ENCODE data around the gene CNPY4.
A peak's percentile ranks its signal among the peaks of the same experiment; 100 is the strongest.
"Not testable (repeated sequence)": the region's sequence is repeated elsewhere in the genome, so short reads cannot be mapped to it uniquely, and the experiment has no call there.

The CNPY4 gene

DNA sequence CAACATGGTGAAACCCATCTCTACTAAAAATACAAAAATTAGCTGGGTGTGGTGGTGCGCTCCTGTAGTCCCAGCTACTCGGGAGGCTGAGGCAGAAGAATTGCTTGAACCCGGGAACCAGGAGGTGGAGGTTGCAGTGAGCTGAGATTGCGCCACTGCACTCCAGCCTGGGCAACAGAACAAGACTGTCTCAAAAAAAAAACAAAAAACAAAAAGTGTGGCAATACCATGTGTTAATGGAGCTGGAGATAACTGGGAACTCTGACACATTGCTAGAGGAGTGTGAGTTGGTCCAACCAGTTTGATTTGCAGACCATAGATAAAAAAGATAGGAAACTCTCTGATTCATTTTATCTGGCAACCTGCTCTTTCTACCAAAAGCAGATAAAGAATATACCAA lies 26.9 kb downstream of the CNPY4 start:
- DNase-seq, result not testable (repeated sequence)

- DNase-seq, result no peak
Observed at GRCh38 chr7:100147278-100147677, 27.8 kb downstream of the CNPY4 start.

- no peak for DNase-seq
Observed at GRCh38 chr7:100148225-100148558, 28.8 kb downstream of the CNPY4 start.

- peak; percentile 68 to 100 (median 99) for DNase-seq
Observed at GRCh38 chr7:100148559-100149328, 29.3 kb downstream of the CNPY4 start, which contains the start of gene LAMTOR4. Gene LAMTOR4 (plus strand): TSS chr7:100148918. CDS start chr7:100148973, 55 bp downstream.

DNA sequence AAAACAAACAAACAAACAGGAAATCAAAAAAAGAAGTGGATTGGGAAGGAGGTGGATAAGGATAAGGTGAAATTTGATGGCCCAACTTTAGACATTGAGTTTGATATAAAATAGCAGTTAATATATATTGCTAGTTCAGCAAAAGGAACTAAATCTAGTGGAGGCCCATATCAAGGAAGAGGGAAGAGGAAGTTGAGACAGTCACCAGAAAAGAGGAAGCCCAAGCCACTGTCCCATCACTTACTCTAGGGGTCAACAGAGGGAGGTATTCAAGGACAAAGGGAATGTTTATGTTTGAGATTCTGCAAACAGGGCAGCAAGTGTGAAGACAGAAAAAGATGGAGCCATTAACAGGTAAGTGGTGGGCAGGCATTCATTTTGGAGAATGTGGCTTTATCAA lies 33.0 kb downstream of the CNPY4 start:
- peak in 1 of 56 donors; percentile 15 for DNase-seq

- no peak for DNase-seq
Observed at GRCh38 chr7:100152937-100153666, 33.7 kb downstream of the CNPY4 start.

DNA sequence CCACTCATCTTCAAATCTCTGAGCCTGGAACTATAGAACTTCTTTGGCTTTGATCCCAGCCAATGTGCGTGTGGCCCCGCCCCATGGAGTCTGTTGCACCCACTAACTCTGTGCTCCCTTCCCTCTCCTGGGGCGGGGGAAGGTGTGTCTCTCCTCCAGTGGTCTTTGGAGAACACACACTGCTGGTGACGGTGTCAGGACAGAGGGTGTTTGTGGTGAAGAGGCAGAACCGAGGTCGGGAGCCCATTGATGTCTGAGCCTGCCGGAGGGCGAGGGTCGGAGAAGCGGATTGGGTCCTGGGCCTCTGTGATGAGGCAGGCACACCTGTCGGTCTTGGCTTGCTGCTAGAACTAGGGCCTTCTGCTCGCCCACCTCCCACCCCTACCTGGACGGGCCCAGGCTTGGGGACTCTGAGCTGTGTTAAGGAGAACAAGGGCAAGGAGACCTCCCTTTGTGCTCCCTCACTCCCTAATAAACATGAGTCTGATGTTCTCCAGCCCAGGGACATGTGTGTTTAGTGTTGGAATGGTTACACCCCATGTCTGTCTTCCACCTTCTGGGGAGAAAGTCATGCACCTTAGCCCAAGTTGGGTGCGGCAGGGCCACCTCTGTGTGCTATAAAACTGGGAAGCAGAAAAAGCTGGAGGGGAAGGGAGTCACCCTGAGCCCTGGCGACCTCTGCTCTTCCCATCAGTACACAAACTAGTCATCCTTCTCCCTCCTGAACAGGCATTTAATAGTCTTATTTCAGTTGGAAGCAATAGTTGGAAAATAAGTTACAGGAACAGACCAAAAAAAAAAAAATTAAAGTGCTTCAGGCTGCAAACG lies 34.5 kb downstream of the CNPY4 start:
- DNase-seq, result no peak

DNA sequence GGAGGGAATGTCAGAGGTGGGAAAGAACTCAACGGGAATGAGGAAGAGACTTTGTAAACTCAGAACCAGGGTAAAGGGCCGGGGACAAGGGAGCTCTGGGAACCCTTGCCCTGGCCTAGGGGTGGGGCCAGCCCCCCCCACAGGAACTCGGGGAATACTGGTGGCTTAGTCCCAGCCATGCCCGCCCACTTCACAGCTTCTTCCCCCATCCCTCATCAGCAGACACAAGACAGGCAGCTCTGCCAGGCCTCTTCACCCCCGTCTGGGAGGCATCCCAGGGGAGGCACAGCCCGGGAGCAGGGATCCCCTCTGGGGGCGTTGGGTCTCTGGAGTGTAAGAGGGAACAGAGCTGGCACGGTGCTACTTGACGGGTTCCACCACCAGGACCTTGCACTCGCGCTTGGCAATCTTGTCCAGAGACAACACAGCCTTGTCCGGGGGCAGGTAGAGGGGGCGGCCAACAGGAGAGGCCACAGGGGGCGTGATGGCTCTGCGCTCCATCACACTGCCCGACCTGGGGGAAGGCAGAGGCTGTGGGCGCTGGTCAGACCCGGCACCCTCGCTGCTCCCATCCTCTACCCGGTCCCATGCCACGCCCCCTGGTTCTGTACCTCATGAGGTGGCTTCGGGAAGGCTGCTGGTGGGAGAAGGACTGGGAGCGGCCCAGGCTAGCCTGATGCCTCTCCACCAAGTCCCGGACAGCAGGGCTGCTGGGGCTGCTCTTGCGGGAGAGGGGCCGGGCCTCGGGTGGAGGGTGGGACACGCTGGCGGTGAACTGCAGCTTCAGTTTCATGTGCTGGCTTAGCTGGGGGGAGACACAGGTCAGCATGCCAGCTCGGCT lies 35.4 kb downstream of the CNPY4 start:
- DNase-seq, result no peak

- DNase-seq, result no peak
Observed at GRCh38 chr7:100155553-100156317, 36.3 kb downstream of the CNPY4 start.

- no peak for DNase-seq
Observed at GRCh38 chr7:100156331-100157068, 37.1 kb downstream of the CNPY4 start.

DNA sequence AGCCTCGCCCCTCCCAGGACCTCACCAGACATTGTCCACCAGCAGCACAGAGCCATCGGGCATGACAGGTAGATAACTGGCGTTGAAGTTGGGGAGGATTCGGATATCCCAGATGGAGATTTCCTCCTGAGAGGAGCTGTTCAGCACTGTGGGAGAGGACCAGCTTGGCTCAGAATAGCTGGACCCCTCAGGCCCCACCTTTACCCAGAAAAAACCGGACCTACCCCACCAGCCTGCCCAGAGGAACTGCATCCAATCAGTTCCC lies 37.6 kb downstream of the CNPY4 start:
- no peak for DNase-seq

GRCh38 chr7:100157334-100158228 lies 38.1 kb downstream of the CNPY4 start:
- DNase-seq, result peak in 1 of 56 donors; percentile 25

DNA sequence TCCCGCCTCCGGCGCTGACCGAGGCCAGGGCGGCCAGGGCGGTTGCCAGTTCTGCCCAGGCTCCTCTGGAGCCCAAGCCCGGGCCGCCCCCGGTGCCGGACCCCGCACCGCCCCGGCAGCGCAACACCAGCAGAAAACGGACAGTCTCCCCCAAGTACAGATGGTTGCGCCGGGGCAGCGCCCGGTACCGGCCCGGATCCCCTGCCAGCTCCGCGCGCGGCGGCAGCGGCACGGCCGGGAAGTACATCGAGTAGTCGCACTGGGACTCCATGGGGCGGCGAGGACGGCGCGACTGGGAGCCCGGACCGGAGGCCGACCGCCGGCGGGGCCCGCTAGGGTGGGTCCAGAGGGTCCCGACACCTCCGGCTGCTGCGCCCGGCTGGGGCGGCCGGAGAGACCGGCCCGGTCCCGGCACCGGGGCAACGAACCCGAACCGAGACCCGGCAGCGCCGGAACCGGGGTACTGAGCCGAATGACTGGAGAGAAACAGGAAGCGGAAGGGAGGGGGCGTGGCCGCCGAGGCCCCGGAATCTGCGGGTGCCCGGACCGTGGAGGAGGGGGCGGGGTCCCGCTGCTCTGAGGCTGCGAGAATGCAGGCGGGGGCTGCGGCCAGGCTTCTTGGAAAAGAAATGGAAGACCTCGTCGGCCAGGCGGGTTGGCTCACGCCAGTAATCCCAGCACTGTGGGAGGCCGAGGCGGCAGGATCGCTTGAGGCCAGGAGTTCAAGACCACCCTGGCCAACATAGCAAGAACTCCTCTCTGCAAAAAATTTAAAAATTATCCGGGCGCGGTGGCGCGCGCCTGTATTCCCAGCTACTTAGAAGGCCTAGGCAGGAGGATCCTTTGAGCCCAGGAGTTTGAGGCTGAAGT lies 39.0 kb downstream of the CNPY4 start, which contains the start of gene TRAPPC14:
TSS of gene TRAPPC14 (minus strand) at position 495 of the 870 bp plus-strand sequence. CDS start at position 271, 224 bp downstream.
- peak; percentile 51 to 95 (median 80) for DNase-seq

GRCh38 chr7:100159099-100159623 lies 39.7 kb downstream of the CNPY4 start:
- no peak for DNase-seq

GRCh38 chr7:100160067-100160466 lies 40.6 kb downstream of the CNPY4 start:
- DNase-seq, result no peak

DNA sequence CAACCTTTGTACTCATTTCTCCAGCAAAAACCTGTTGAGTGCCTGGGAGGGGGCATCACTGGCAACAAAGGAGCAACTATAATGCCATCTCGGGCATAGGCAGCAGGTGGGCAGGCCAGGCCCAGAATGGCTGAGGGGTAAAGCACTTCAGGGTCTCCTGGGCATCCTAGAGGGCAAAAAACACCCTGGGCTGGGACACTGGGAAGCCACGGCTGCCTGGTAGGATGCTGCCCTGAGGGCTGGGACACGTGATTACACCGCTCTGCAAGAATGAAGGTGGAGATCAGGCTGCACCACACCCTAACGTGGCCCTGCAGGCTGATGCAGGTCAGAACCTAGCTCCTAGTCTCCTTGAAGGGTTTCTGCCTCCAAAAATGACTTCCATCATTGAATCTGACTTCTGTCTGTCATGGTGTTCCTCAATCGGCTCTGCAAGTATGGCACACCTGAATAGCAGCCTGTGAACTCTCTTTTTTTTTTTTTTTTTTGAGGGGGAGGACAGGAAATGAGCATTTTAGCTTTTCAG lies 43.6 kb downstream of the CNPY4 start:
- DNase-seq, result no peak

- no peak for DNase-seq
Observed at GRCh38 chr7:100163871-100164270, 44.4 kb downstream of the CNPY4 start.

Measured in amygdala (tissue), 56 donors.